WTC11 (cell line): ENCODE data around the gene SLC25A11.

Experiments
- CREB1 ChIP-seq: sonication (generic); formaldehyde crosslinking; IDR thresholded peaks from 2 replicates; pipeline ENCODE4 v1.8.0; 2023; ENCODE audit warnings: mild to moderate bottlenecking, missing genetic modification reagents
- CTCF ChIP-seq: fragments of 200-600 bp; IDR thresholded peaks from 2 replicates; pipeline ENCODE4 v1.8.0; 2022; ENCODE audit warnings: antibody characterized with exemption
- FOXK1 ChIP-seq: sonication (generic); formaldehyde crosslinking; IDR thresholded peaks from 2 replicates; pipeline ENCODE4 v1.8.0; 2022; ENCODE audit warnings: mild to moderate bottlenecking, moderate library complexity, missing genetic modification reagents
- MAX ChIP-seq: sonication (generic); formaldehyde crosslinking; IDR thresholded peaks from 2 replicates; pipeline ENCODE4 v1.8.0; 2022; ENCODE audit warnings: mild to moderate bottlenecking, missing genetic modification reagents
- MLX ChIP-seq: sonication (generic); formaldehyde crosslinking; IDR thresholded peaks from 2 replicates; pipeline ENCODE4 v1.8.1; 2023; ENCODE audit warnings: mild to moderate bottlenecking, missing genetic modification reagents, moderate library complexity
- TEAD4 ChIP-seq: sonication (generic); formaldehyde crosslinking; IDR thresholded peaks from 2 replicates; pipeline ENCODE4 v1.8.0; 2022; ENCODE audit warnings: mild to moderate bottlenecking, missing genetic modification reagents
- ZNF121 ChIP-seq: sonication (generic); formaldehyde crosslinking; IDR thresholded peaks from 2 replicates; pipeline ENCODE4 v1.8.0; 2023; ENCODE audit warnings: missing genetic modification reagents
- ZNF138 ChIP-seq: sonication (generic); formaldehyde crosslinking; conservative IDR thresholded peaks from 2 replicates; pipeline ENCODE4 v1.8.1; 2022; ENCODE audit warnings: mild to moderate bottlenecking, moderate library complexity, missing genetic modification reagents
- TF ChIP-seq, protein P1 (sequence below): sonication (generic); formaldehyde crosslinking; IDR thresholded peaks from 2 replicates; pipeline ENCODE4 v1.8.0; 2023; ENCODE audit warnings: missing genetic modification reagents

DNA sequence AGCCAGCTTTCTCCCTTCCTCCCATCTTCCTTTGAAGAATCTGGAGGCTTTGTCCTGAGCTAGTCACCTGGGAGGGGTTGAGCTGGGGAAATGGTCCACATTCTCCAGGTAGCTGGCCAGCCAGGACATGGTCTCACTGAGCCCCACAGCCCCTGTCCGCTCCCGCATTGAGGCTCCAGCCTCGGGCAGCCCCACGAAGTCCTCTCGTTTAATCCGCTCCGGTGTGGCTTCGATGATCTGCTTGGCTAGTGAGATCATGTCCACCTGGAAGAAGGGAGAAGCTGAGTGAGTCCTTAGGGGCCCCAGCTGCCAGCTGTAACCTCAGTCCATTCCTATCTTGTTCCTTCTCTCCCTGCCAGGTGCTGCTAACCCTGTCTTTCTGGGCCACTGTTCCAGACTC lies 30.4 kb upstream of the SLC25A11 start:
- TF ChIP-seq ZNF138 (CRISPR knock-in tag) = no peak
- no peak for TF ChIP-seq CTCF
- no peak for TF ChIP-seq TEAD4 (CRISPR knock-in tag)
- no peak for TF ChIP-seq MAX (CRISPR knock-in tag)
- TF ChIP-seq CREB1 (CRISPR knock-in tag) = no peak
- no peak for TF ChIP-seq ZNF121 (CRISPR knock-in tag)
- TF ChIP-seq, protein P1, sequence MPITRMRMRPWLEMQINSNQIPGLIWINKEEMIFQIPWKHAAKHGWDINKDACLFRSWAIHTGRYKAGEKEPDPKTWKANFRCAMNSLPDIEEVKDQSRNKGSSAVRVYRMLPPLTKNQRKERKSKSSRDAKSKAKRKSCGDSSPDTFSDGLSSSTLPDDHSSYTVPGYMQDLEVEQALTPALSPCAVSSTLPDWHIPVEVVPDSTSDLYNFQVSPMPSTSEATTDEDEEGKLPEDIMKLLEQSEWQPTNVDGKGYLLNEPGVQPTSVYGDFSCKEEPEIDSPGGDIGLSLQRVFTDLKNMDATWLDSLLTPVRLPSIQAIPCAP (CRISPR knock-in tag) = no peak
- TF ChIP-seq MLX = no peak
- no peak for TF ChIP-seq FOXK1 (CRISPR knock-in tag)
